Tongue (tissue), 2 donors: ENCODE measurements around the gene GFI1B. TPM values are rescaled to one million over a fixed set of nuclear protein-coding genes. Genes with fewer than 3 reads are reported as not detected.
"Not testable (repeated sequence)": the region's sequence is repeated elsewhere in the genome, so short reads cannot be mapped to it uniquely, and the experiment has no call there.

ENCODE experiments used
- DNase-seq: peaks from one replicate; pipeline ENCODE4 v3.0.0-alpha.2; 2015
- total RNA-seq: library from RNA; depleted of rRNA; stranded (reverse); fragments of >200 nt; gene quantifications from one replicate; pipeline ENCODE4 v1.2.3, GENCODE V29; 2014

The GFI1B gene
- total RNA-seq, 1 donor from 2014 or later, result 0.51 TPM

DNA sequence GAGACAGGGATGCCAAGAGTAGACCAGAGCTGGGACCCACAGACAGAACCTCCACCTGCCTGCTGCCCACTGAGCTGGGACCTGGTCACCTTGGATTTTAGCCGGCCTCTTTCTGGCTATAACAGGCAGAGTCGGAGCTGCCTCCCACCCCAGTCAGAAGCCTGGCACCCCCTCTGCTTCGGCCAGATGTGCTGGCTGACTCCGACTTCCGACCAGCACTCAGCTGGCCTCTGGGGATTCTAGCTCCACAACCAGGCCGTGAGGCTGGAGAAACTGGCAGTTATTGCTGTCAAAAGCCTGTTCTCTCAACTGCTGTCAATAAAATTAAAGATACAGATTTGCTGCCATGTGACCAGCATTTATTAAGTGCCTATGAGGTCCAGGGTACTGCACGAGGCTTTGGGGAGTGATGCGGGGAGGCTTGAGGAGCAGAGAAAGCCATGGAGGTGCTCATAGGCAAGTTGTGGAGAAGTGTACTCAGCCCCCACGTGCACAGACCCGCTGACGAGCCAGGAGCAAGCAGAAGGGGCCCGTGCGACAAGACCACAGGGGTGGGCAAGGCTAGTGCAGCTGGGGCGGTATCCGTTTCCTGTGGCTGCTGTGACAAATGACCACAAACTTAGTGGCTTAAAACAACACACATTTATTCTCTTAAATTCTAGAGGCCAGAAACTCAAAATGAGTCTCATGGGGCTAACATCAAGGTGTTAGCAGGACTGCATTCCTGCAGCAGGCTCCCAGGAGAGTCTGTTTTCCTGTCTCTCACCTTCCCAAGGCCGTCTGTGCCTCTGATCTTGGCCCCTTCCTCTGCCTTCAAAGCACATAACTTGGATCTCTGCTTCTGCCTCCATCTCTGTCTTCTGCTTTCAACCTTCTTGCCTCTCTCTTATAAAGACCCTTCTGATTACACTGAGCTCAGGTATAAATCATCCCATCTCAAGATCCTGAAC, 13.1 kb downstream of the GFI1B start:
- no peak for DNase-seq

DNA sequence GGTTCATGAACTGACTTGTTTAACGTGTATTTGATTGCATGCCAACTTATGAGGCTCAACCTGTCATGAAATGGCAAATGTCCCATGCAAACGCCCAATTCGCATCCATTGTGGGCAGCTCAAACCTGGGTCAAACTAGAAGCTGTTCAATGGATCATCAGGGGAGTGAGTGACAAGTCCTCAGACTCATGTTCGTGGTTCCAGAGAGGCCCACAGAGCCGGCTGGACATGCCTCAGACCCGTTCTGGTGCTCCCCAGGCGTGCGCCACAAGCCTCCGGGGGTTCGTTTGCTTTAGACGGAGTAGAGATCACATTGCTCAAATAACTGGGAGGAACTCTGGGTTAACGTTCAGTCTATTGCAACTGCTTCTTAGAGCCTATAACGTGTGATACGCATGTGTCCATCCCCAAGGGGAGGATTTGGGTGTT, 15.0 kb downstream of the GFI1B start:
- DNase-seq, result no peak

DNA sequence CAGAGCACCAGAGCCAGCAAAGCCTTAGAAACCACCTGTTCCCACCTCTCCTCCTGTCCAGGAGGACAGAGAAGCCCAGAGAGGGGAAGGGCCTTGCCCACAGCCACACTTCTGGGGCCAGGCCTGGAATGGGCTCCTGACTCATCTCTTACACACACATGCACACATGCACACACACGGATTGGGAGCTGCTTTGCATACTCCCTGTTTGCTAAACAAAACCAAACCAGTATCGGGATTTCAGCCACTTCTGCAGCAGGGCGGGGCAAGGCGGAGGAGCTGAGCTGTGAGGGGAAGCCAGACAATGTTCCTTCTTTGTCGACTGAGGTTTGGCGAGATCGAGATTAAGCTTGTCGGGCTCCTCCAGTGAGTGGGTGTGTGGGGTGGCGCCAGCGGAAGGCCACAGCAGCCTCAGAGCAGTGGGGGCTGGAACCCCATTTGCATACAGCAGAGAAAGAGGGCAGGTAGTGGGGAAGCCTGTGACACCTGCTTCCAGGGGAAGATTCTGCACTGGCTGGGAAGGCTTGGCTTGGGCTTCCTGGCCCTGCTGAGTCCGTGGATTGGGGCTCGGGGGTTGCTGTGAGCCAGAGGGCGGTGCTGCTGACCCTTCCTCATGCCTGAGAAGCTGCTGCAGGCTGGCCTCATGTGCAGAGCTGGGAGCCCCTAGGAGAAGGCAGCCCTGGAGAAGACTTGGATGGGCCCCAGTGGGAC, 16.1 kb downstream of the GFI1B start:
- peak; percentile 40 for DNase-seq

DNA sequence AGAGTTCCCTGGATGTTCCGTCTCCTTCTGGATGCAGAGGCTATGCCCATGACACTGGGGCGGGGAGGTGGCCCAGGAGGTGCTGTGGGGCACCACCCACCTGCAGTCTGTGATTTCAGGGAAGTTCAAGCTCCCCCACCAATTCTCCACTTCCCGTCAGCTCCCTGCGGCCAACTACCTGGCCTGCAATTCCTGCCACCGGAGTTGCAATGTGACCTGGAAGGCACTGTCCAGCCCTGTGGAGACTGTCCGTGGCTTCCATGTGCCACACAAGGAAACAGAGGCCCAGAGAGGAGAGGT, 16.6 kb downstream of the GFI1B start:
- DNase-seq, result no peak

DNA sequence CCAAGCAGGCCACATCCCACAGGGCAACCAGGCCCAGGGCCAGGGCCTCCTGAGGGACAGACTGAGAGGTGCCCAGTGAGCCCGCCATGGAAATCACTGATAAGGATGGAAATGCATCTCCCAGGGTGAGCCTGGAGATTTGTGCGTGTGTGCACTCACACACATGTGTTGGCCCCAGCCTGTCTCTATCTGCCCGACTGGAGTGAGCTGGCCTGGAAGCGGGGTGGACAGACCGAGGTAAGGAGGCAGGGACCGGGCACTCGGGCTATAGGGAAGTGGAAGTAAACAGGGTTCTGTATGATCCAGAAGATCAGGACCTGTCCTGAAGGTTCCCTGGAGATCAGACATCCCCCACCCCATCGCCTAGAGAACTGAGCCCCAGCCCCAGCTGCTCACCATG, 17.4 kb downstream of the GFI1B start:
- DNase-seq, result no peak

DNA sequence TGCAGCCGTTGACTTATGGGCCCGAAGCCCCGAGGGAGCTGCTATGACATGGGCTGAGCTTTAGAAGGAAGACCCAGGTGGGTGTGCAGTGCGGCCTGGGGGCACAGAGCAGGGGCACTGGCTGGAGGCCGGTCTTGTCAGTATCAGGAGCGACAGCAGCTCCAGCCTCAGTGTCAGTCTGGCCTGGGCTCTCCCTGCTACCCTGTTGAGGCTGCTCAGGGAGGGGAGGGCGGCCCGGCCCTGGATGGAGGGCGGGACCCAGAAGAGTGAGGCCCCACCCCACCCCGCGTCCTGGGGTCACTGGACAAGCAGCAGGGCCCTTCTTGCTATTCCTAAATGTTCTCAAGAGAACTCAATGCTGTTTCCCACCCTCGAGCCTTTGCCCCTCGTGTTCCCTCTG, 18.0 kb downstream of the GFI1B start:
- no peak for DNase-seq

DNA sequence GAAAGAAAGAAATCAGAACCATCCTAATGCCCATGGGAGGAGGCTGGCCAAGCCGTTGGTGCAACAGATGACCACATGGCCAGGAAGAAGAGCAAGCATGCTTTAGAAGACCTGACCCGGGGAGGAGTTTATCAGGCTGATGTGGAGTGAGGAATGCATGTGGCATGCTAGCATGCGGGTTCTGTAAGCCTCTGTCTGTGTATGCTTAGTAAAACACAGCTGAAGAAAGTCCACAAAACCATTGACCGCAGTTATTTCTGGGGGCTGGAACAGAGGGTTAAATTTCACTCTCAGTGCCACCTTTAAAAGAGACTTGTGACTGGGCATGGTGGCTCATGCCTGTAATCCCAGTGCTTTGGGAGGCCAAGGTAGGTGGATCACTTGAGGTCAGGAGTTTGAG, 19.1 kb downstream of the GFI1B start:
- DNase-seq, result no peak

DNA sequence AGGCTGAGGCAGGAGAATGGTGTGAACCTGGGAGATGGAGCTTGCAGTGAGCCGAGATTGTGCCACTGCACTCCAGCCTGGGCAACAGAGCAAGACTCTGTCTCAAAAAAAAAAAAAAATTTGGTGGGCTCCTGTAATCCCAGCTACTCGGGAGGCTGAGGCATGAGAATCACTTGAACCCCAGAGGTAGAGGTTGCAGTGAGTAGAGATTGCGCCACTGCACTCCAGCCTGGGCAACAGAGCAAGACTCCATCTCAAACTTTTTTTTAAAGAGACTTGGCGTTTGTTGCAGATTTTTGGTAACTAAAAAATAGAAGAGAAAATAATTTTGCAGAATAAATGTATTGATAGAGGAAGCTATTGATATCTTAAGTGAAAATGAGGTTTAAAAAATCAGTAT, 19.7 kb downstream of the GFI1B start:
- DNase-seq, result not testable (repeated sequence)

DNA sequence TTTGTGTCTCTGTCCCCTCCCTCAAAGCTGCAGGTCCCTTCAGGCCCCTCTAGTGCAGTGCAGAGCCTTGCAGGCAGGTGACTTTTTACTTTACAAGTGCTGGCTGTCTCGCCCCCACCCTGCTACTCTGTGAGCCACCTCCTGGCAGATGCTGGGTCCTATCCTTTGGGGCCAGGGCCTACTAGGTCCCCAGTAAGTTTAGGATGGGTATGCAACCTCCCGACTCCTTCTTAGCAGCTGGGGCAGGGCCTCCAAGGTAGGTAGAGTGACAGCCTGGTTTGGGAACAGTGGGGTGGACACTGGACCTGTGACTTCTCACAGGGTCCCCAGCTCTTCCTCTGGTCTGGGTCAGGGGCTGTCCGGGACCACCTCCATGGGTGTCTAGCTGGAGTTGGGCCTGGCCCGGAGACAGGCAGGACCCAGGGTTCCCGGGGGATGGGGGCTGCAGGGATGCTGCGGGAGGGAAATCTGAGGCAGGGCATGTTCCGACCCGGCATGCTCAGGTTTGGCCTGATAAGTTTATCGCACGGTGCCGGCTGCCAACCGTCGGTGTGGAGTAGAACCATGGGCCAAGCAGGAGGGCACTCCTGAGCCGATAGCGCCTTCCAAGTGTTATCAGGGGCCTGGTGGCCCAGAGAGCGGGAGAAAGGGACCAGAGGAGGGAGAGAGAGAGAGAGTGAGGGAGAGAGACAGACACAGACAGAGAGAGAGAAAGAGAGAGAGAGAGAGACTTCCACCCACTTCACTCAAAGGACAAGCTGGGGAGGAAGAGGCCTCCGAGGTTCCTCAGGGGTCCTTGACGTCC, 20.5 kb downstream of the GFI1B start:
- no peak for DNase-seq

DNA sequence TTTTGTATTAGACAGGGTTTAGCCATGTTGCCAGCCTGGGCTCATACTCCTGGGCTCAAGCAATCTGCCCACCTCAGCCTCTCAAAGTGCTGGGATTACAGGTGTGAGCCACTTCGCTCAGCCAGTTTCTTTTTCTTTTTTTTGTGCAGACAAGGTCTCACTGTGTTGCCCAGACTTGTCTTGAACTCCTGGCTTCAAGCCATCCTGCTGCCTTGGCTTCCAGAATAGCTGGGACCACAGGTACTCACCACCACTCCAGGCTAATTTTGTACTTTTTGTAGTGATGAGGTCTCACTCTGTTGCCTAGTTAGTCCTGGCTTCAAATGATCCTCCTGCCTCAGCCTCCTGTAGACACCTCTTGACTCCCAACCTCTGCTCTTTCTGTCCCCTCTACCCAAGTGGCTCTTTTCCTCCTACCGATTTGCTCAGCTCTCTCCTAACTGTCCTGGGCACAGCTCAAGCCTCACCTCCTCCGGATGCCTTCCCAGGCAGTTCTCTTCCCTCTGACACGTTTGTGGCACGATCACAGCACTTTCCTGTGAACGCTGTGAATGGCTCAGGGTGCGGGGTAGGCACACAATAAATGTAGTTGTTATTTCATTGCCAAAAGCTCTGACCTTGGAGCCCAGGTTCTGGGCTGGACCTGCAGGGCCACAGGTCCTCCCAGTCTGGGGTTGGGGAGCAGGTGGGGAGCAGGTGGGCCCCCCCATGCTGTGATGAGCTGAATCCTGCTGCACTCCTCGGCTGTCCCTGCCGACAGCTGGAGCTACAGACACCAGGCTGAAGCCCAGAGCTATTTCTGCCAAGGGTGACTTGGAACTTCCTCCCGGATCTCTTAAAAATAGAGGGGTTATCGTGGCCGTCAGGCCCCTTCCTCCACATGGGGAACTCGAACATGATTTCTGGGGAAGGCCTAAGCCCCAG, 23.9 kb downstream of the GFI1B start:
- DNase-seq, result no peak

DNA sequence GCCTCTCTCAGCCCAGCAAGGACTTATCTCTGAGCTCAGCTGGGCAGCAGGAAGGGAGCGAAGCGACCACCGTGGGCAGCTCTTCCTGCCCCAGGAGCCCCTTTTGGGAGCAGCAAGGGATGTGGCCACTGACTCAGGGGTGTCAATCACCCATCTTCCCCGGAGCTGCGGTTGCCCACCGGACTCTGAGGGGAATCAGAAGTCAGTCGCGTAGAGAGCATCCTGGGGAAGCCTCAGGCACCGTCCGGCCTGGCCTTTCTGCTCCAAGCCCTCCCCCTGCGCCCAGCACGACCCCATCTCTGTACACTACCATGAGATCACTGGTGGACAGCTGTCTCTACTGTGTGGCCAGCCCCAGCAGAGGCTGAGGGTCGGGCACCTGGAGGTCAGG, 24.6 kb downstream of the GFI1B start:
- no peak for DNase-seq

DNA sequence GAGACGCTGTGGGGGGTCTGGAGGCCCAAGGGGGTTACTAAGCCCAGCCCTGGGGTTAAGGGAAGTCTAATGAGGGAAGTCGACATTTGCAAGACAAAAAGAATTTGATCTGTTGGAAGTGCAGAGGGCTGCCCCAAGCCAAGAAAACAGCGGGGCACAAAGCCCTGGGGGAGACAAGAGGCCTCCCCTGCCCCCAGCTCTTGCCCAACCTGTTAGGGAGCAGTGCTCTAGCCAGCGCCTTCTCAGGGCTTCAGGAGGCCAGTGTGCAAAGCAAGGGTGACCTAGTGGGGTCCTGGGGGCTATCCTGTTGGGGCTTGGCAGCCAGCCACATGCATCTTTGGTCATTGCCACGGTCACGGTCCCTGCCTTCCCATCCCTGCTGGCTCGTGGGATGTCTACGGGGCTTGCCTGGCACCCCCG, 25.2 kb downstream of the GFI1B start:
- DNase-seq, result no peak

DNA sequence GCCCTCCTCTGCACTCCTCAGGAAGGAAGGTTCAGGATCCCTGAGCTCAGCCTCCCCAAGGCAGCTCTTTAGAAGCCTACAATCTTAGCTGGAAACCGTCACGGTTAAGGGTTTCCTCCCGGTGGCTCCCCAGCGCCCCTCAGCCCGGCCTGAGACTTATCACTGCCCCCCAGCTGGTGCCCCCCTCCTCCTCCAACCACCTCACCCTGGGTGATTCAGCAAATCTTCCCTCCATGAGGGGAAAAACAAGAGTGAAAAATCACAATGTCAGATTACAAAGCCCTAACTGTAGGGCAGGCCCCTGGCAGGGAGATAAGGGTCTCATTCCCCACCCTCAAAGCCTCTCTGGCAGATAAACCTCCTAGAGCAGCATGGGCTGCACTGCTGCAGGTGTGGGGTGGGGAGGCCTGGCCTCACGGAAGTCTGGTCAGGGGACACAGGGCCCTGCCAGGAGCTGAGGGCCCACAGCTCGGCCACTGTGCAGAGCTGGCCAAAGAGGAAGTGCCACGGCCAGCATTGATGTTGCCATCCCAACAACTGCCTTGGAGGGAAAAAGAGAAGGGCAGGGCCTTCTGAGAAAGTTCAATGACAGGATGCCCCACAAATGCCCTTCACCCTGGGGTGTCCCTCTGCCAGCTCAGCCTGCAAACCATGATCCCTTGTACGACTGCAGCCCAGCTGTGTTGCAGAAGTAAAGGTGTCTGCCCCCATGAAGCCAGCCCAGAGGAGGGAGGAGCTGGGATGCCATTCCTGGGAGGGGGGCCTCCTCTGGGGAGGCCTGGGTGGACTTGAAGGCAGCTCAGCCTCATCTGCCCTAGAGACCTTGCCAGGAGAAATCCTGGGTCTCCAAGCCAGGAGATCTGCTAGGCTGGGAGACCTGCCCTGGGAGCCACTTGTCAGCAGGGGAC, 25.9 kb downstream of the GFI1B start:
- no peak for DNase-seq

DNA sequence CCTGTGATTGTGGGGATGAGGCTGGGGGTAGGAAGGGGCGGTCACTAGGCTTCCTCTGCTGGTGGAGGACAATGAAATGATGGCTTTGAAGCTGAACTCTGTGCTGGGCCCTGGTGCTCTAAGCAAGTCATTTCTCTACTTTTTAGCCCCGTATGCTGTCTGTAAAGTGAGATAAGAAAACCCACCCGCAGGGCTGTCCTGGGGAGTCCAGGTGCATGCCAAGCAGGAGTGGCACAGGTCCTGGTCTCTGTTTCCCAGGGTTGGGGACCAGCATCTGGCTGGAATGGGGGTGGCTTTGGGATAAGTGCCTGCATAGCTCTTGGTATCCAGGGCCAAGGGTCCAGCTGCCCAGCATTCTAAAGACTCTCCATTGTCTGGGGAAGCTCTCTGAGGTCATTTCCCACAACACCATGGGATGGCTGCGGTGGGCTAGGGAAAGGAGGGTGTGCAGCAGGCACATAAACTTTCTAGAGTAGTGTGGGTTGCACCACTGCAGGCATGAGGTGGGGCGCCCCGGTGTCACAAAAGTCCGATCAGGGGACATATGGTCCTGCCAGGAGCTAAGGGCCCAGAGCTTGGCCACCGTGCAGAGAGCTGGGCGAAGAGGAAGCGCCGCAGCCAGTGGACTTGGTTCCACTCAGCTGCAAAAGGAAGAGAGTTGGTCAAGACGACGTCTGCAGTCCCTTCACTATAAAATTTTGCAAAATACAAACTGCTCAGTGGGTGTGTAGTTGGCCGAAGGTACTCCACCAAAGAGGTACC, 26.7 kb downstream of the GFI1B start:
- no peak for DNase-seq

DNA sequence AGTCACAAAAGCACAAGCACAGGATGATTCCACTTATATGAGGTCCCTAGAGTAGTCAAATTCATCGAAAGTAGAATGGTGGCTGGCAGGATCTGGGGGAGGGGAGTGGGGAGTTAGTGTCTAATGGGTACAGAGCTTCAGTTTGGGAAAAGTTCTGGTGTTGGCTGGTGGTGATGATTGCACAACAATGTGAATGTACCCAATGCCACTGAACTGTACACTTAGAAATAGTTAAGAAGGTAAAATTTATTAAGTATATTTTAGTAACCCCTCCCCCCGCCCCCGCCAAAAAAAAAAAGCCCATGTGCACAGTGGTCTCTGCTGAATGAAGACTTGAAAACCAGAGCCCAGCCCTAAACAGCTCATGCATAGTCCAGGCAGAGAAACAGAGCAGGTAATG, 27.5 kb downstream of the GFI1B start:
- DNase-seq, result no peak

DNA sequence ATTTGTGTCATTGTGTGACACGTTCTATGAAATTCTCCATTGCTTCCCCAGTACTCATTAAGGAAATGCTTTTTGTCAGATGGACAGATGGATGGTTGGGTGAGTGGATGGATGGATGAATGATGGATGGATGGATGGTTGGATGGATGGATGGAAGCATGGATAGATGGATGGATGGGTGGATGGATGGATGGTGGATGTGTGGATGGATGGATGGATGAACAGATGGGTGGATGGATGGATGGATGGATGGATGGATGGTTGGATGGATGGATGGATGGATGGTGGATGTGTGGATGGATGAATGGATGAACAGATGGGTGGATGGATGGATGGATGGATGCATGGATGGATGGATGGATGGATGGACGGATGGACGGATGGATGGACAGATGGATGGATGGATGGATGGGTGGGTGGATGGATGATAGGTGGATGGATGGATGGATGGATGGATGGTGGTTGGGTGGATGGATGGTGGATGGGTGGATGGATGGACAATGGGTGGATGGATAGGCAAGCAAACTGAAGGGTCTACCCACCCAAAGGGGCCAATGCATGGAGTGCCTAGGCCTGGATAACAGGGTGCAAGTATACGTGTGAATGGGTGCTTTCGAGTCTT, 28.3 kb downstream of the GFI1B start:
- DNase-seq, result no peak

DNA sequence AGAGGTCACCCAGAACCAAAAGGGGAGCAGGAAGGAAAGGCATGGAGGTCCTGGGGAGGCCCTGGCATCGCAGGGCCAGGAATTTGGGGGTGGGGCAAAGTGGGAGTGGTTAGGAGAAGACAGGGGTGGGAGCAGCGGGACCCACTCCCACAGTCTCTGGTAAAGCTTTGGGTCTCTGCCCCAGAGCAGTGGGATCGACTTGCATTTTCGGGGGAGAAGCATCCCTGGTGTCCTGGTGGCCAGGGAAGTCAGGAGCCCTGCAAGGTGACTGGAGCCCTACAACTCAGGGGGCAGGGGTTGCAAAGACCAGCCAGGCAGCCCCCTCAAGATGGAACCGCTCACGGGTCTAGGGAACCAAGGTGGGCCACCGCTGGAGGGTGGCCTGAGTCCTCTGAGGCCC, 29.9 kb downstream of the GFI1B start:
- DNase-seq, result no peak

DNA sequence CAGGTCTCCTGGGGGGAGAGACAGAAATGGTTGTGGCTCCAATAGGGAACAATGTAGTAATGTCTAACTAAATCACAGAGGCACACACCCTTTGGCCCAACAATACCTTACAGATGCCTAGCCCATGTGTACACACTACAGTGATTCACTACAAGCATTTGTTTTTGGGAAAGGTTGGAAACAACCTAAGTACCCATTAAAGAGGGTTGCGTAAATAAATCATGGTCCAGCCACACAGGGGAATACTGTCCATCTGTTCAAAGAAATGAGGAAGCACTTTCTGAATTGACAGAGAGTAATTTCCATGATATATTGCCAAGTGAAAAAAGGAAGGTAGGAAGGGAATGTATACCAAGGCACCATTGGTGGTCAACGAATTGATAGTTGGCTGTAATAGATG, 30.3 kb downstream of the GFI1B start:
- no peak for DNase-seq

DNA sequence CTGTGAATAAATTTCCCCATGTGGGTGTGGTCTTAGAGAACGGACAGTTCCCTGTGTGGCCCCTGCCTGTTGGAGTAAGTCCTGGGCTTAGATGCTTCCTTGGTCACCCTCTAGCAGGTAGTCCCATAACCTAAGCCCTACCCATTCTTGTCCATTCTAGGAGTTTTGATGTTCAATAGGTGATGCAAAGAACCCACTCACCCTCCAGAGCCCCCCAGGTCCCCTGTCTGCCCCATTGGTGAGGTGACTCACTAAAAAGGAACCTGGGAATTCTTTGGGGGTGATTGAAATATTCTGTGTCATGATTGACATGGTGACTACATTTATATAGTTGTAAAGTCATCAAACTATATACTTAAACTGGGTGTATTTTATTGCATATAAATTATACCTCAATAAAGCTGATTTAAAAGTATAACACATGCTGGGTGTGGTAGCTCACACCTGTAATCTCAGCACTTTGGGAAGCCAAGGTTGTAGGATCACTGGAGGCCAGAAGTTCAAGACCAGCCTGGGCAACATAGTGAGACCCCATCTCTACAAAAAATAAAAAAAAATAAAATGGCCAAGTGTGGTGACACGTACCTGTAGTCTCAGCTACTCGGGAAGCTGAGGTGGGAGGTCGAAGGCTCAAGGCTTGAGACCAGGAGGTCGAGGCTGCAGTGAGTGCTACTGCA, 31.6 kb downstream of the GFI1B start:
- DNase-seq, result no peak
